H1 (cell line): ENCODE measurements around the gene LIPE. TPM values are rescaled to one million over a fixed set of nuclear protein-coding genes. Genes with fewer than 3 reads are reported as not detected.

Experiments used
- CTCF ChIA-PET: fragments of 300-600 bp; sonication (Branson Sonifier 250); formaldehyde crosslinking; loops from one replicate; lab custom pipeline; 2021; ENCODE audit not compliant: partially characterized antibody; lab: Charles Lee
- POLR2A ChIA-PET: fragments of 300-600 bp; sonication (Branson Sonifier 250); formaldehyde crosslinking; loops from one replicate; lab custom pipeline; 2021; ENCODE audit warnings: inconsistent platforms; ENCODE audit not compliant: partially characterized antibody; lab: Charles Lee
- DNase-seq, 2 experiments: peaks; one replicate each; pipeline versions ENCODE4 v3.0.0 to v3.0.0-alpha.2; 2010 to 2022; ENCODE audit warnings: low spot score in 2 of 2, low read depth in 1 of 2, mixed read lengths in 1 of 2
- FAIRE-seq: peaks from 2 replicates; lab custom pipeline; 2011; peaks lifted over from hg19 to GRCh38; lab: Jason Lieb, UNC
- H2AFZ ChIP-seq: 2 replicates; pipeline ENCODE4 v1.8.1; 2012; ENCODE audit warnings: low read length, inconsistent platforms
- H2AK5ac ChIP-seq: 2 replicates; pipeline ENCODE4 v1.6.1; 2013; ENCODE audit warnings: low read depth, low read length
- H2BK120ac ChIP-seq: replicated peaks from 2 replicates; pipeline ENCODE3; 2013; ENCODE audit warnings: low read depth, low read length, inconsistent platforms
- H2BK12ac ChIP-seq: 2 replicates; pipeline ENCODE4 v1.6.1; 2013; ENCODE audit warnings: low read depth, low read length
- H2BK15ac ChIP-seq: 2 replicates; pipeline ENCODE4 v1.6.1; 2013; ENCODE audit warnings: low read length
- H2BK20ac ChIP-seq: 2 replicates; pipeline ENCODE4 v1.6.1; 2013; ENCODE audit warnings: low read length
- H2BK5ac ChIP-seq: 2 replicates; pipeline ENCODE4 v1.6.1; 2013; ENCODE audit warnings: low read depth, low read length
- H3K14ac ChIP-seq: 2 replicates; pipeline ENCODE4 v1.6.1; 2013; ENCODE audit warnings: inconsistent platforms; ENCODE audit not compliant: insufficient read length
- H3K18ac ChIP-seq: 2 replicates; pipeline ENCODE4 v1.6.1; 2013; ENCODE audit warnings: low read length; ENCODE audit errors: extremely low read depth
- H3K23ac ChIP-seq: 2 replicates; pipeline ENCODE4 v1.6.1; 2013; ENCODE audit warnings: inconsistent platforms; ENCODE audit not compliant: insufficient read length
- H3K23me2 ChIP-seq: 2 replicates; pipeline ENCODE4 v1.6.1; 2013; ENCODE audit warnings: low read depth, low read length
- H3K27ac ChIP-seq: 2 replicates; pipeline ENCODE4 v1.6.1; 2011; ENCODE audit warnings: low read depth, low read length, inconsistent platforms
- H3K27me3 ChIP-seq, 4 experiments: replicated peaks in 1 of 4; 1 replicate in 1 of 4; 2 replicates in 3 of 4; pipeline versions ENCODE4 v1.6.1 to v1.8.1; 2011 to 2013; ENCODE audit warnings: low read length in 3 of 4, mild to moderate bottlenecking in 3 of 4, inconsistent platforms in 2 of 4, mixed read lengths in 2 of 4, moderate library complexity in 1 of 4; ENCODE audit not compliant: control insufficient read depth in 3 of 4, insufficient read depth in 3 of 4; ENCODE audit errors: extremely low read depth in 1 of 4
- H3K36me3 ChIP-seq, 4 experiments: 2 replicates each; pipeline versions ENCODE4 v1.6.1 to v1.8.1; 2011 to 2013; ENCODE audit warnings: mild to moderate bottlenecking in 4 of 4, low read length in 3 of 4, moderate library complexity in 2 of 4, control low read depth in 1 of 4, inconsistent platforms in 1 of 4; ENCODE audit not compliant: insufficient read depth in 4 of 4, control insufficient read depth in 2 of 4
- H3K4ac ChIP-seq: replicated peaks from 2 replicates; pipeline ENCODE3; 2013; ENCODE audit warnings: low read length, low read depth, mixed read lengths, inconsistent platforms; ENCODE audit not compliant: insufficient read length
- H3K4me1 ChIP-seq, 4 experiments: replicated peaks in 1 of 4; 1 replicate in 1 of 4; 2 replicates in 3 of 4; pipeline versions ENCODE4 v1.6.1 to v1.8.1; 2011 to 2013; ENCODE audit warnings: low read length in 3 of 4, inconsistent platforms in 2 of 4, mixed read lengths in 1 of 4; ENCODE audit not compliant: insufficient read depth in 4 of 4, control insufficient read depth in 3 of 4
- H3K4me2 ChIP-seq, 2 experiments: 2 replicates each; pipeline versions ENCODE4 v1.6.1 to v1.8.1; 2011 to 2013; ENCODE audit warnings: low read depth in 2 of 2, low read length in 2 of 2, control low read depth in 1 of 2, inconsistent platforms in 1 of 2, mild to moderate bottlenecking in 1 of 2; ENCODE audit not compliant: insufficient read depth in 1 of 2
- H3K4me3 ChIP-seq, 4 experiments: fragments of 200-600, 300-600 bp in 1 of 4; sonication (generic), shearing (Covaris generic), sonication (Bioruptor Twin) in 1 of 4; 2 replicates each; pipeline versions ENCODE4 v1.5.1 to v1.8.1; 2011 to 2016; ENCODE audit warnings: low read length in 4 of 4, low read depth in 3 of 4, control low read depth in 2 of 4, inconsistent platforms in 2 of 4, mild to moderate bottlenecking in 2 of 4, mixed read lengths in 1 of 4, moderate library complexity in 1 of 4; ENCODE audit not compliant: insufficient read depth in 2 of 4; ENCODE audit errors: extremely low read depth in 1 of 4
- H3K56ac ChIP-seq: replicated peaks from 2 replicates; pipeline ENCODE3; 2013; ENCODE audit warnings: low read depth, mild to moderate bottlenecking, mixed read lengths, low read length, inconsistent platforms; ENCODE audit not compliant: insufficient read length
- H3K79me1 ChIP-seq: 2 replicates; pipeline ENCODE4 v1.6.1; 2013; ENCODE audit warnings: low read depth, low read length, control low read depth
- H3K79me2 ChIP-seq, 2 experiments: 2 replicates each; pipeline versions ENCODE4 v1.6.1 to v1.8.1; 2012 to 2013; ENCODE audit warnings: low read length in 2 of 2, mild to moderate bottlenecking in 2 of 2, inconsistent platforms in 1 of 2; ENCODE audit not compliant: insufficient read depth in 2 of 2, control insufficient read depth in 1 of 2
- H3K9ac ChIP-seq, 4 experiments: replicated peaks in 1 of 4; 1 replicate in 1 of 4; 2 replicates in 3 of 4; pipeline versions ENCODE4 v1.6.1 to v1.8.1; 2011 to 2013; ENCODE audit warnings: low read depth in 3 of 4, low read length in 3 of 4, control low read depth in 2 of 4, mild to moderate bottlenecking in 2 of 4, moderate library complexity in 2 of 4, inconsistent platforms in 1 of 4; ENCODE audit errors: extremely low read depth in 1 of 4
- H3K9me3 ChIP-seq, 2 experiments: 2 replicates each; pipeline versions ENCODE4 v1.6.1 to v1.8.1; 2012 to 2013; ENCODE audit warnings: mild to moderate bottlenecking in 2 of 2, moderate library complexity in 2 of 2, control low read depth in 1 of 2, inconsistent platforms in 1 of 2, low read depth in 1 of 2, low read length in 1 of 2, mixed read lengths in 1 of 2; ENCODE audit not compliant: insufficient read depth in 2 of 2
- H4K20me1 ChIP-seq, 2 experiments: replicated peaks in 1 of 2; 2 replicates each; pipeline versions ENCODE3 to v1.8.1; 2011 to 2013; ENCODE audit warnings: inconsistent platforms in 2 of 2, low read length in 2 of 2, mild to moderate bottlenecking in 1 of 2; ENCODE audit not compliant: insufficient read depth in 2 of 2, control insufficient read depth in 1 of 2
- H4K5ac ChIP-seq: 2 replicates; pipeline ENCODE4 v1.6.1; 2013; ENCODE audit warnings: low read length, low read depth, mixed read lengths, inconsistent platforms; ENCODE audit not compliant: insufficient read length
- H4K8ac ChIP-seq: 2 replicates; pipeline ENCODE4 v1.8.0; 2013; ENCODE audit warnings: mild to moderate bottlenecking, moderate library complexity, low read length, inconsistent platforms; ENCODE audit not compliant: insufficient read depth; ENCODE audit errors: extremely low read depth
- H4K91ac ChIP-seq: replicated peaks from 2 replicates; pipeline ENCODE3; 2013; ENCODE audit warnings: low read length, mixed read lengths, inconsistent platforms; ENCODE audit not compliant: insufficient read length
- CEBPB ChIP-seq: IDR thresholded peaks from 2 replicates; pipeline ENCODE4 v1.6.1; 2012; ENCODE audit warnings: low read depth, low read length
- EZH2 ChIP-seq: fragments of 200-600 bp; sonication (generic); IDR thresholded peaks from 2 replicates; pipeline ENCODE4 v1.7.1; 2012; ENCODE audit warnings: low read depth, mild to moderate bottlenecking, moderate library complexity, low read length, inconsistent platforms; ENCODE audit not compliant: severe bottlenecking
- POU5F1 ChIP-seq: IDR thresholded peaks from 2 replicates; pipeline ENCODE4 v1.6.1; 2011; ENCODE audit warnings: low read depth, mild to moderate bottlenecking, low read length, moderate library complexity
- RAD21 ChIP-seq, 2 experiments: IDR thresholded peaks in 1 of 2; conservative IDR thresholded peaks in 1 of 2; 2 replicates each; pipeline ENCODE4 v1.6.1; 2011; ENCODE audit warnings: low read depth in 2 of 2, low read length in 2 of 2, improper control_type of control experiment in 1 of 2, inconsistent platforms in 1 of 2, mild to moderate bottlenecking in 1 of 2, moderate library complexity in 1 of 2
- RBBP5 ChIP-seq: IDR thresholded peaks from 2 replicates; pipeline ENCODE4 v1.7.1; 2012; ENCODE audit warnings: low read depth, mild to moderate bottlenecking, inconsistent platforms, low read length, moderate library complexity, borderline replicate concordance
- RNF2 ChIP-seq: fragments of 200-900, 300-1000 bp; sonication (generic); IDR thresholded peaks from 2 replicates; pipeline ENCODE4 v1.7.1; 2016; ENCODE audit warnings: borderline replicate concordance, low read depth, mild to moderate bottlenecking, antibody characterized with exemption, low read length; ENCODE audit not compliant: poor library complexity, severe bottlenecking; ENCODE audit errors: missing control alignments
- SIN3A ChIP-seq, 2 experiments: IDR thresholded peaks in 1 of 2; conservative IDR thresholded peaks in 1 of 2; 2 replicates each; pipeline ENCODE4 v1.6.1; 2011 to 2012; ENCODE audit warnings: low read length in 2 of 2, improper control_type of control experiment in 1 of 2, low read depth in 1 of 2, mild to moderate bottlenecking in 1 of 2
- SIRT6 ChIP-seq: IDR thresholded peaks from one replicate; pipeline ENCODE4 v1.7.1; 2012; ENCODE audit warnings: low read length, inconsistent platforms
- USF2 ChIP-seq: IDR thresholded peaks from 2 replicates; pipeline ENCODE4 v1.6.1; 2011; ENCODE audit warnings: low read length, improper control_type of control experiment
- WGBS, 2 experiments: shearing (Covaris generic) in 1 of 2; methylation state at CpG; one replicate each; pipeline versions ENCODE4 v1.1.6 to v1.1.7; 2013 to 2015; ENCODE audit warnings: low lambda C conversion rate in 2 of 2, mixed read lengths in 2 of 2, inconsistent platforms in 1 of 2, low coverage in 1 of 2, missing lambda C conversion rate in 1 of 2; ENCODE audit not compliant: insufficient replicate concordance in 2 of 2, insufficient coverage in 1 of 2, insufficient read length in 1 of 2; ENCODE audit errors: extremely low coverage in 1 of 2, missing lambda C conversion rate in 1 of 2; 5-methylcytosine and 5-hydroxymethylcytosine counted together
- polyA plus RNA-seq, 7 experiments: library from polyadenylated mRNA; depleted of rRNA in 3 of 7; stranded (reverse) in 5 of 7; unstranded in 2 of 7; fragments of >200 nt in 5 of 7; fragments of 200-250 nt in 2 of 7; gene quantifications; 1 replicate in 5 of 7; 2 replicates in 1 of 7; 4 replicates in 1 of 7; pipeline versions ENCODE4 v1.2.1 to v1.2.3, GENCODE V29; 2011 to 2013; ENCODE audit warnings: missing spikeins in 2 of 7, mixed read lengths in 2 of 7
- total RNA-seq: library from RNA; stranded (reverse); fragmentation: NEBNext Ultra II Directional; extraction: Animal tissue kit (Norgen Biotek cat#: 25700); gene quantifications from 2 replicates; pipeline ENCODE4 v1.2.1, GENCODE V29; 2021

LIPE gene
- total and polyA plus RNA-seq, 2 of the 8 experiments (the other 6 are each of a cell fraction or from before 2014, with no cell fraction given) = 8.7 to 15.9 TPM

- no peak overlapping the region; a peak in 1 of 4 replicates for H3K4me2 ChIP-seq
- peaks cover 7 to 29% (median 22%) of the 10 kb centered on the region in 4 experiments for H3K4me1 ChIP-seq
- H2AK5ac ChIP-seq = peak overlapping the region; percentile 43; the same call in 1 of the 2 replicates
- H3K4ac ChIP-seq = peak overlapping the region; percentile 95
- H3K79me2 ChIP-seq = no peaks in the 10 kb centered on the region
- no peak overlapping the region for H2AFZ ChIP-seq
- FAIRE-seq (no peak), DNase-seq (no peak)
- H3K27me3 ChIP-seq = no peaks in the 10 kb centered on the region
- peak overlapping the region; percentile 72; the same call in 1 of the 2 replicates for H2BK15ac ChIP-seq
- peak overlapping the region; percentile 84; the same call in 1 of the 2 replicates for H2BK12ac ChIP-seq
- ChIA-PET POLR2A (interaction anchor here (1.1 to 1.2 kb wide), 2 partner anchors 9 to 15 kb away, joined by 3 to 4 read pairs; no protein-coding TSS in a partner anchor), CTCF (interaction anchor here (0.5 to 1.3 kb wide), 5 partner anchors 12 to 70 kb away, joined by 3 to 4 read pairs (median 3); no protein-coding TSS in a partner anchor)
- H3K56ac ChIP-seq = no peak overlapping the region
- H3K36me3 ChIP-seq = peaks cover 4 to 8% (median 5%) of the 10 kb centered on the region in 4 experiments; a peak in 6 of 8 replicates
- no peaks in the 10 kb centered on the region for H4K20me1 ChIP-seq
- no peak overlapping the region for H3K9ac ChIP-seq
- H2BK120ac ChIP-seq = no peak overlapping the region
- H3K9me3 ChIP-seq = peaks cover 0 to 6% of the 10 kb centered on the region in 2 experiments; a peak in 1 of 4 replicates
- peak overlapping the region; percentile 78 for H4K8ac ChIP-seq
- no peak overlapping the region for H3K14ac ChIP-seq
- H2BK20ac ChIP-seq = peak overlapping the region; percentile 89; the same call in 1 of the 2 replicates
- 91% methylated on average over 15 of the region's 15 CpGs; no CpG with 5 or more reads in 1 of the 2 experiments for WGBS, 2 experiments
- H3K79me1 ChIP-seq = peaks cover 2% of the 10 kb centered on the region
- 0 out of 2 replicates have a peak overlapping the region, but pooled peaks have one; percentile 84 for H2BK5ac ChIP-seq
- H4K5ac ChIP-seq = peak overlapping the region; percentile 0
- H3K23me2 ChIP-seq = no peaks in the 10 kb centered on the region; the same call in 1 of the 2 replicates
- H3K18ac ChIP-seq = no peak overlapping the region; the same call in 1 of the 2 replicates
- no peak overlapping the region for H3K4me3 ChIP-seq
- no peak overlapping the region for H3K27ac ChIP-seq
- peak overlapping the region; percentile 88 for H4K91ac ChIP-seq
- H3K23ac ChIP-seq = no peak overlapping the region
- TF ChIP-seq RAD21 (IDR thresholded peaks at IDR 0.05 in 1 of 2, conservative IDR thresholded peaks at IDR 0.05 in 1 of 2; ENCODE audit: low read depth in 2 of 2, low read length in 2 of 2) (no peak), CEBPB (no peak), RNF2 (no peak), POU5F1 (no peak), SIRT6 (no peak), RBBP5 (no peak), USF2 (no peak), EZH2 (no peak), SIN3A (conservative IDR thresholded peaks at IDR 0.05 in 1 of 2, IDR thresholded peaks at IDR 0.05 in 1 of 2; ENCODE audit: low read depth in 1 of 2, low read length in 2 of 2) (no peak)
These were observed 58.4 kb downstream of the LIPE start for GRCh38 chr19:42368765-42369164.
